Measurements from ENCODE around the gene PREX1. TPM values are rescaled to one million over a fixed set of nuclear protein-coding genes. Genes with fewer than 3 reads are reported as not detected.

The PREX1 gene
- total and polyA plus RNA-seq, 2 of the 4 experiments (the other 2 are of a cell fraction) = 0.67 to 0.72 TPM

DNA sequence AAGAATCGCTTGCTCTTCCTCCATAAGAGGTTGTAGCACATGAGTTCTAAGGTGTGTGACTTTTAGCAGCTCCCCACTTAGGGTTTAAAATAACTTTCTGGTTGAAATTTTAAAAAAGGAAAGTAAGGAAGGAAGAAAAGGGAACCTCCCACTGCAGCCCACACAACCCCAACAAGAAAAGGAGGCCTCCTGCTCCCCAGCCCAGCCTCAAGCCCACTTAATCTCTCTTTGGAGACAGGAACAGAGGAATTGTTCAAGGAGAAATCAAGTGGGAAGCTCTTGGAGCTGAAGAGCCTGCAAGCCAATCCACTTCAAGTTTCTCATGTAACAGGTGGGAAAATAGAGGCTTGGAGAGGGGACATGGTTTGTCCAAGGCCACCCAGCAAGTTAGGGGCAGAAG, 39.1 kb upstream of the PREX1 start:
- DNase-seq = no peak
- CTCF ChIA-PET = interaction anchor here (0.5 kb wide), 1 partner anchor 96 kb away, joined by 3 read pairs; no protein-coding TSS in a partner anchor
- Histone ChIP-seq H3K9me1 (ENCODE audit: insufficient read depth, low read length) (no peaks in the 10 kb centered on the region), H4K8ac (ENCODE audit: low read depth in 2 of 2, low read length in 2 of 2) (no peak overlapping the region), H4K5ac (ENCODE audit: low read depth, low read length) (no peak overlapping the region), H3K23ac (ENCODE audit: low read depth, low read length) (no peak overlapping the region), H2AK9ac (replicated peaks; ENCODE audit: low read depth, low read length, poor library complexity) (no peak overlapping the region), H3K4me3 (ENCODE audit: insufficient read depth, low read depth, low read length) (no peak overlapping the region), H3K4ac (ENCODE audit: low read depth, low read length) (no peak overlapping the region), H2BK20ac (ENCODE audit: low read depth, low read length) (no peak overlapping the region), H4K91ac (ENCODE audit: insufficient read depth, low read depth, low read length) (no peak overlapping the region), H3K9ac (ENCODE audit: low read depth, low read length) (no peak overlapping the region), H3K36me3 (ENCODE audit: control insufficient read depth, insufficient read depth, low read length) (no peaks in the 10 kb centered on the region), H3K18ac (ENCODE audit: low read depth, low read length) (no peak overlapping the region), H2BK120ac (ENCODE audit: low read depth, low read length) (no peak overlapping the region), H2BK15ac (ENCODE audit: low read depth, low read length) (no peak overlapping the region), H2BK5ac (ENCODE audit: low read depth, low read length, poor library complexity, severe bottlenecking) (no peak overlapping the region), H3K27ac (ENCODE audit: insufficient read depth, low read length) (no peak overlapping the region), H3K4me2 (ENCODE audit: low read depth, low read length) (no peak overlapping the region), H3K4me1 (ENCODE audit: control insufficient read depth, insufficient read depth, low read length) (no peaks in the 10 kb centered on the region), H3K79me1 (ENCODE audit: low read depth in 1 of 2, low read length in 2 of 2) (no peaks in the 10 kb centered on the region), H3K14ac (replicated peaks; ENCODE audit: low read depth, low read length) (no peak overlapping the region), H2AFZ (replicated peaks; ENCODE audit: low read length, poor library complexity) (no peak overlapping the region), H4K20me1 (ENCODE audit: insufficient read depth, low read length) (no peaks in the 10 kb centered on the region), H3K27me3 (ENCODE audit: control insufficient read depth, insufficient read depth, low read length) (peaks cover 26% of the 10 kb centered on the region), H3K56ac (ENCODE audit: extremely low read depth, insufficient read depth, low read length) (no peak overlapping the region), H3K9me3 (ENCODE audit: control insufficient read depth, insufficient read depth, low read length) (no peaks in the 10 kb centered on the region), H2AK5ac (ENCODE audit: low read depth, low read length) (no peak overlapping the region)
- dilution Hi-C loops (cut with HindIII; ENCODE audit: low sequenced_read_pairs, unreplicated experiment) (no loop called here), in situ Hi-C loops (cut with MboI; ENCODE audit: low sequenced_read_pairs) (no loop called here), intact Hi-C loops (cut with micrococcal nuclease) (no loop called here)
- WGBS, 2 experiments (ENCODE audit: extremely low coverage in 2 of 2, insufficient read length in 1 of 2) = no CpG with 5 or more reads among the region's 1 CpG
- no TSS peak for BruUV-seq (replicated peaks)
- no peak for ATAC-seq (ENCODE audit: low read depth)
- POLR2A ChIA-PET (ENCODE audit: unreplicated experiment) = no interaction called here
- TF ChIP-seq RCOR1 (IDR thresholded peaks at IDR 0.05; ENCODE audit: insufficient replicate concordance, low read length) (no peak), RAD21 (IDR thresholded peaks at IDR 0.05; ENCODE audit: low read length) (no peak), CEBPB (IDR thresholded peaks at IDR 0.05; ENCODE audit: low read depth, low read length) (no peak), CHD1 (IDR thresholded peaks at IDR 0.05; ENCODE audit: low read depth, low read length) (no peak), MXI1 (IDR thresholded peaks at IDR 0.05; ENCODE audit: borderline replicate concordance, low read depth, low read length) (no peak), FOS (IDR thresholded peaks at IDR 0.05; ENCODE audit: low read depth, low read length) (no peak), NFE2L2 (IDR thresholded peaks at IDR 0.05; ENCODE audit: low read depth, low read length) (no peak)
- TF ChIP-seq, protein P1, sequence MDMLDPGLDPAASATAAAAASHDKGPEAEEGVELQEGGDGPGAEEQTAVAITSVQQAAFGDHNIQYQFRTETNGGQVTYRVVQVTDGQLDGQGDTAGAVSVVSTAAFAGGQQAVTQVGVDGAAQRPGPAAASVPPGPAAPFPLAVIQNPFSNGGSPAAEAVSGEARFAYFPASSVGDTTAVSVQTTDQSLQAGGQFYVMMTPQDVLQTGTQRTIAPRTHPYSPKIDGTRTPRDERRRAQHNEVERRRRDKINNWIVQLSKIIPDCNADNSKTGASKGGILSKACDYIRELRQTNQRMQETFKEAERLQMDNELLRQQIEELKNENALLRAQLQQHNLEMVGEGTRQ (IDR thresholded peaks at IDR 0.05; ENCODE audit: low read depth, low read length) = no peak
- TF ChIP-seq, protein P2, sequence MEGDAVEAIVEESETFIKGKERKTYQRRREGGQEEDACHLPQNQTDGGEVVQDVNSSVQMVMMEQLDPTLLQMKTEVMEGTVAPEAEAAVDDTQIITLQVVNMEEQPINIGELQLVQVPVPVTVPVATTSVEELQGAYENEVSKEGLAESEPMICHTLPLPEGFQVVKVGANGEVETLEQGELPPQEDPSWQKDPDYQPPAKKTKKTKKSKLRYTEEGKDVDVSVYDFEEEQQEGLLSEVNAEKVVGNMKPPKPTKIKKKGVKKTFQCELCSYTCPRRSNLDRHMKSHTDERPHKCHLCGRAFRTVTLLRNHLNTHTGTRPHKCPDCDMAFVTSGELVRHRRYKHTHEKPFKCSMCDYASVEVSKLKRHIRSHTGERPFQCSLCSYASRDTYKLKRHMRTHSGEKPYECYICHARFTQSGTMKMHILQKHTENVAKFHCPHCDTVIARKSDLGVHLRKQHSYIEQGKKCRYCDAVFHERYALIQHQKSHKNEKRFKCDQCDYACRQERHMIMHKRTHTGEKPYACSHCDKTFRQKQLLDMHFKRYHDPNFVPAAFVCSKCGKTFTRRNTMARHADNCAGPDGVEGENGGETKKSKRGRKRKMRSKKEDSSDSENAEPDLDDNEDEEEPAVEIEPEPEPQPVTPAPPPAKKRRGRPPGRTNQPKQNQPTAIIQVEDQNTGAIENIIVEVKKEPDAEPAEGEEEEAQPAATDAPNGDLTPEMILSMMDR (conservative IDR thresholded peaks at IDR 0.05; ENCODE audit: low read depth, low read length) = no peak
